Astrocyte of the spinal cord (primary cell): ENCODE data around the gene CARMIL3.
"Not testable (repeated sequence)": the region's sequence is repeated elsewhere in the genome, so short reads cannot be mapped to it uniquely, and the experiment has no call there.

Source experiments
- DNase-seq: peaks from one replicate; pipeline ENCODE4 v3.0.0; 2011; ENCODE audit warnings: low read depth, low spot score
- H3K4me3 ChIP-seq: 2 replicates; pipeline ENCODE4 v1.5.1; 2011; ENCODE audit warnings: low read depth, mild to moderate bottlenecking, low read length, moderate library complexity
- in situ Hi-C: cut with HindIII; loops from 2 replicates; pipeline ENCODE4 v1.10.0; 2017; ENCODE audit warnings: low sequenced_read_pairs
- TF ChIP-seq, protein P1 (sequence below): IDR thresholded peaks from 2 replicates; pipeline ENCODE4 v1.5.1; 2012; ENCODE audit warnings: low read depth, mild to moderate bottlenecking, low read length, inconsistent platforms

Gene CARMIL3

DNA sequence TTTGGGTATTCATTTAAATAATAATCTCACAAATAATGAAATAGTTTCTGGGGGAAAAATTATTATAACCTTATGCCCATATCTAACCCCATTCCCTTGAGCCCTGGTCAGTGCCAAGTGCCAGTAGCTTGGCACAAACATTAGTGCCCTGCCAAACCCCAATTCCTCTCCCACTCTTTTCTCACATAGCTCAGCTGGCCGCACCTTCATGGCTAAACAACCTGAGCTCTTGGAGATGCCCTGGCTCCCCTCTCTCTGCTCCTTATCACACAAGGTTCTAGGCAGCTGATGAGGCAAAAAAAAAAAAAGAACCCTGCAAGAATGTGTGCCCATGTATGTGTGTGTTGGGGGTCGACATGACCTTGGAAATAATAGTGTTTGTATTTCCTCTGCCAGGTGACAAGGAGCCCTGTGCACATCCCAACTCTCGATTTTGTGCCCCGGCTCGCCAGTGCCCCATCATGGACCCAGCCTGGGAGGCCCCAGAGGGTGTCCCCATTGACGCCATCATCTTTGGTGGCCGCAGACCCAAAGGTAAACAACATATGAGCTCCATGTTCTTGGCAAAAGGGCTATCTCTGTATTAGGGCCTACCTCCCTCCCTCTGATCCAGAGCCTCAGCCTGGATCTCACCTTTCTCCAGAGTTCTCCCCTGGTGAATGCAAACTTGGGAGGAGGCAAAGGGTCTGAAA, 50.7 kb downstream of the CARMIL3 start:
- DNase-seq, result no peak

DNA sequence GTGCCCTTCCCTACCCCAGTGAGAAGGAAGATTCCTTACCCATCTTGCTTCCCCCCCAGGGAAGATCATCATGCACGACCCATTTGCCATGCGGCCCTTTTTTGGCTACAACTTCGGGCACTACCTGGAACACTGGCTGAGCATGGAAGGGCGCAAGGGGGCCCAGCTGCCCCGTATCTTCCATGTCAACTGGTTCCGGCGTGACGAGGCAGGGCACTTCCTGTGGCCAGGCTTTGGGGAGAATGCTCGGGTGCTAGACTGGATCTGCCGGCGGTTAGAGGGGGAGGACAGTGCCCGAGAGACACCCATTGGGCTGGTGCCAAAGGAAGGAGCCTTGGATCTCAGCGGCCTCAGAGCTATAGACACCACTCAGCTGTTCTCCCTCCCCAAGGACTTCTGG, 51.6 kb downstream of the CARMIL3 start:
- H3K4me3 ChIP-seq, result no peak overlapping the region
- in situ Hi-C loops, result no loop called here
- DNase-seq, result no peak
- TF ChIP-seq, protein P1, sequence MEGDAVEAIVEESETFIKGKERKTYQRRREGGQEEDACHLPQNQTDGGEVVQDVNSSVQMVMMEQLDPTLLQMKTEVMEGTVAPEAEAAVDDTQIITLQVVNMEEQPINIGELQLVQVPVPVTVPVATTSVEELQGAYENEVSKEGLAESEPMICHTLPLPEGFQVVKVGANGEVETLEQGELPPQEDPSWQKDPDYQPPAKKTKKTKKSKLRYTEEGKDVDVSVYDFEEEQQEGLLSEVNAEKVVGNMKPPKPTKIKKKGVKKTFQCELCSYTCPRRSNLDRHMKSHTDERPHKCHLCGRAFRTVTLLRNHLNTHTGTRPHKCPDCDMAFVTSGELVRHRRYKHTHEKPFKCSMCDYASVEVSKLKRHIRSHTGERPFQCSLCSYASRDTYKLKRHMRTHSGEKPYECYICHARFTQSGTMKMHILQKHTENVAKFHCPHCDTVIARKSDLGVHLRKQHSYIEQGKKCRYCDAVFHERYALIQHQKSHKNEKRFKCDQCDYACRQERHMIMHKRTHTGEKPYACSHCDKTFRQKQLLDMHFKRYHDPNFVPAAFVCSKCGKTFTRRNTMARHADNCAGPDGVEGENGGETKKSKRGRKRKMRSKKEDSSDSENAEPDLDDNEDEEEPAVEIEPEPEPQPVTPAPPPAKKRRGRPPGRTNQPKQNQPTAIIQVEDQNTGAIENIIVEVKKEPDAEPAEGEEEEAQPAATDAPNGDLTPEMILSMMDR, result no peak

More for the DNA sequence above, 50.7 kb downstream of the CARMIL3 start:
- H3K4me3 ChIP-seq, result no peak overlapping the region
- in situ Hi-C loops, result no loop called here
- TF ChIP-seq, protein P1, result no peak

DNA sequence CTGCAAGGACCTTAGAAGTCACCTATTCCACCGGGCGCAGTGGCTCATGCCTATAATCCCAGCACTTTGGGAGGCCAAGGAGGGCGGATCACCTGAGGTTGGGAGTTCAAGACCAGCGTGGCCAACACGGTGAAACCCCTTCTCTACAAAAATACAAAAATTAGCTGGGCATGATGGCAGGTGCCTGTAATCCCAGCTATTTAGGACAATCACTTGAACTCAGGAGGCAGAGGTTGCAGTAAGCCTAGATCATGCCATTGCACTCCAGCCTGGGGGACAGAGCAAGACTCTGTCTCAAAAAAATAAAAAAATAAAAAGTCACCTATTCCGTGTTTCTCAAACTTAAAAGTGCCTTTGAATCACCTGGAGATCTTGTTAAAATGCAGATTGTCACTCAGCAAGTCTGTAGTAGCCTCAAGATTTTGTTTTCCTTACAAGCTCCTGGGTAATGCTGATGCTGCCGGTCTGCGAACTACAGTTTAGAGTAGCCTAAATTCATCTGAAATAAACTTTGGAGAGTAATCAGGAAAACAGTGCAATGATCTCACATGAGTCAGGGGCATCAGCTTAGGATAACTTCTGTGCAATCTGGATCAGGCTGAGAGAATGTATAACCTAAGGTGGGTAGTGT, 53.9 kb downstream of the CARMIL3 start:
- in situ Hi-C loops, H3K4me3 ChIP-seq, DNase-seq: not testable (repeated sequence)

DNA sequence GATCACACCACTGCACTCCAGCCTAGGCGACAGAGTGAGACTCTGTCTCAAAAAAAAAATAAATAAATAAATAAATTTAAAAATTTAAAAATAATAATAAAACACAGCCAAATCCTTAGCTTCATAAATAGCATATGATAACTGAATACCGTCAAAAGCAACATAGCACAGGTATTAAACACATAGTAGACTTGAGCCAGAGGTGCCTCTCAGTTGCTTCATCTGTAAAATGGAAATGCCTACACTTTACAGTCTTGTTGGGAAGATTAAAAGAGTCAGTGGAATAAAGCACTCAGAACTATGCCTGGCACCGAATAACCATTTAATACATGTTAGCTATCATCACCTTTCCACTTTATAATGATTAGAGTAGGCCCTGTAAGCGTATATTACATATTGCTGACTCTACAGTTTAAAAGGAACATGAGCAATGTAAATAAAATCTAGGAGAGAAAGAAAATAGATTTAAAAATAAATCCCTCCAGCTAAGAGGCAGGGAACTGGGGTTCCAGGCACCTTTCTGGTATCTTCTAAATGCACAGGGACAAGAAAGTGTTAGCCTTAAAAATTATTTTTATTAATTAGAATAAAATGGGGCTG, 55.0 kb downstream of the CARMIL3 start:
- TF ChIP-seq, protein P1, result no peak
- H3K4me3 ChIP-seq, result no peak overlapping the region
- in situ Hi-C loops, result no loop called here
- DNase-seq, result no peak

- DNase-seq, result no peak
- TF ChIP-seq, protein P1, result no peak
- no peak overlapping the region for H3K4me3 ChIP-seq
- in situ Hi-C loops, result no loop called here
Observed at GRCh38 chr14:24108336-24108874, 56.6 kb downstream of the CARMIL3 start.

DNA sequence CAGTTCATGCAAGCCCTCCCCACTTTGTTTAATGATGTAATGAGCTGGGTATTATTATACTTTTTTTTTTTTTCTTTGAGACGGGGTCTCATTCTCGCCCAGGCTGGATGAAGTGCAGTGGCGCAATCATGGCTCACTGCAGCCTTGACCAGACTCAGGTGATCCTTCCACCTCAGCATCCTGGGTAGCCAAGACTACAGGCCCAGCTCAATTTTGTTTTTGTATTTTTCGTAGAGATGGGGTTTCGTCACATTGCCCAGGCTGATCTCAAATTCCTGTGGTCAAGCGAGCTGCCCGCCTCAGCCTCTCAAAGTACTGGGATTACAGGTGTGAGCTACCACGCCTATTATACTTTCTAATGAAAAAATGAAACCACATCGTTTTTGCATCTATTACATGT, 58.3 kb downstream of the CARMIL3 start:
- no peak for DNase-seq
- no peak overlapping the region for H3K4me3 ChIP-seq
- TF ChIP-seq, protein P1, result no peak
- in situ Hi-C loops, result no loop called here

DNA sequence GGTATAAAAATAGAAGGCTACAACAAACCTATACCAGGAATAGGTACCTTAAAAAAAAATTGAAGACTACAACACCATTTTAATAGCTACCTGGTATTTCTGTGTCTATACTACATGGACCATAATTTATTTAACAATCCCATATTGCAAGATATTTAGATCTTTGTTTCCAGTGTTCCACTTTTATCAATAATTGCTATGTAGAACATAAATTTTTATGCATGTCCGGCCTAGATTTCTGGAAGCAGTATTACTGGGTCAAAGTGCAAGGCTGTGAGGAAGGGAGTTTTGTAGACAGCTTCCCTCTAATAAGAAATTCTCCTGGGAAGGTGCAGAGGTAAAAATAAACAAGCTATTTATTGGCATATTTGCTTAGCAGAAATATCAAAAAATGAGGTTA, 58.7 kb downstream of the CARMIL3 start:
- in situ Hi-C loops, result no loop called here
- TF ChIP-seq, protein P1, result no peak
- no peak overlapping the region for H3K4me3 ChIP-seq

More for the DNA sequence above, 58.7 kb downstream of the CARMIL3 start:
- DNase-seq, result no peak
